OCI-LY7 (cell line): ENCODE results near the gene OVCH2. TPM values are rescaled to one million over a fixed set of nuclear protein-coding genes. Genes with fewer than 3 reads are reported as not detected.
A peak's percentile ranks its signal among the peaks of the same experiment; 100 is the strongest.

ENCODE experiments used
- BruUV-seq: library from RNA; stranded (reverse); fragments of 400-500 nt; replicated peaks from 2 replicates; lab custom pipeline; 2021; lab: Mats Ljungman, UMichigan
- CTCF ChIA-PET: fragments of 300-600 bp; sonication (Branson Sonifier 250); formaldehyde crosslinking; loops from one replicate; lab custom pipeline; 2022; ENCODE audit warnings: antibody characterized with exemption; ENCODE audit not compliant: unreplicated experiment; lab: Charles Lee
- POLR2A ChIA-PET: fragments of 300-600 bp; sonication (Branson Sonifier 250); formaldehyde crosslinking; loops from one replicate; lab custom pipeline; 2022; ENCODE audit warnings: antibody characterized with exemption; lab: Charles Lee
- DNase-seq: peaks from one replicate; pipeline ENCODE4 v3.0.0-alpha.2; 2015; ENCODE audit warnings: low spot score
- H2AFZ ChIP-seq: fragments of 200-600 bp; sonication (generic), shearing (Covaris generic); 2 replicates; pipeline ENCODE4 v1.6.1; 2014; ENCODE audit warnings: mild to moderate bottlenecking, antibody characterized with exemption, low read length, moderate library complexity
- H3K27ac ChIP-seq: fragments of 200-600 bp; sonication (generic); 2 replicates; pipeline ENCODE4 v1.5.1; 2014; ENCODE audit warnings: mixed run types, low read depth, mild to moderate bottlenecking, moderate library complexity, low read length, inconsistent platforms; ENCODE audit not compliant: poor library complexity, severe bottlenecking
- H3K36me3 ChIP-seq: fragments of 200-600 bp; sonication (generic); 2 replicates; pipeline ENCODE4 v1.6.1; 2014; ENCODE audit warnings: mild to moderate bottlenecking, antibody characterized with exemption, low read length, moderate library complexity, mixed read lengths; ENCODE audit not compliant: insufficient read depth
- H3K4me1 ChIP-seq: fragments of 200-600 bp; sonication (generic); 2 replicates; pipeline ENCODE4 v1.5.1; 2014; ENCODE audit warnings: mild to moderate bottlenecking, low read length; ENCODE audit not compliant: insufficient read depth, poor library complexity, severe bottlenecking
- H3K4me2 ChIP-seq: fragments of 200-600 bp; sonication (generic); 2 replicates; pipeline ENCODE4 v1.6.1; 2014; ENCODE audit warnings: mild to moderate bottlenecking, low read length
- H3K4me3 ChIP-seq: fragments of 200-600 bp; sonication (generic); 2 replicates; pipeline ENCODE4 v1.5.1; 2014; ENCODE audit warnings: mild to moderate bottlenecking, low read depth, low read length; ENCODE audit not compliant: poor library complexity, severe bottlenecking
- H3K79me2 ChIP-seq: fragments of 200-600 bp; sonication (generic); 2 replicates; pipeline ENCODE4 v1.6.1; 2016; ENCODE audit warnings: low read depth, mild to moderate bottlenecking, low read length, moderate library complexity, mixed read lengths; ENCODE audit not compliant: insufficient read depth
- H3K9me2 ChIP-seq: fragments of 200-600 bp; sonication (generic); 2 replicates; pipeline ENCODE4 v1.6.1; 2016; ENCODE audit warnings: mild to moderate bottlenecking, low read length, mixed read lengths; ENCODE audit not compliant: insufficient read depth
- H3K9me3 ChIP-seq: fragments of 200-600 bp; sonication (generic); 2 replicates; pipeline ENCODE4 v1.6.1; 2014; ENCODE audit warnings: mild to moderate bottlenecking, mixed run types, low read length, mixed read lengths
- H4K20me1 ChIP-seq: fragments of 200-600 bp; sonication (generic); 2 replicates; pipeline ENCODE4 v1.6.1; 2014; ENCODE audit warnings: mild to moderate bottlenecking, antibody characterized with exemption, low read length, moderate library complexity, mixed read lengths; ENCODE audit not compliant: insufficient read depth
- CTCF ChIP-seq: fragments of 200-600 bp; sonication (generic); conservative IDR thresholded peaks from 2 replicates; pipeline ENCODE4 v1.5.1; 2014; ENCODE audit warnings: mild to moderate bottlenecking, antibody characterized with exemption, low read length, moderate library complexity, mixed read lengths
- EZH2phosphoT487 ChIP-seq: fragments of 200-600 bp; sonication (generic); IDR thresholded peaks from 2 replicates; pipeline ENCODE4 v1.6.1; 2018; ENCODE audit warnings: low read depth, borderline replicate concordance, mild to moderate bottlenecking, mixed run types, antibody characterized with exemption, low read length, moderate library complexity, mixed read lengths
- intact Hi-C: fragments of 100-400 bp; cut with micrococcal nuclease; formaldehyde crosslinking; loops from one replicate; pipeline ENCODE4 v1.10.0; 2022; ENCODE audit not compliant: unreplicated experiment
- total RNA-seq, 2 experiments: library from RNA; depleted of rRNA in 1 of 2; stranded (reverse); fragments of >200 nt in 1 of 2; shearing (Covaris generic) in 1 of 2; gene quantifications; 2 replicates each; pipeline ENCODE4 v1.2.3, GENCODE V29; 2014 to 2022

The OVCH2 gene
- total RNA-seq, 2 experiments from 2014 or later: not detected

- no peaks in the 10 kb centered on the region for H3K9me2 ChIP-seq
- no peak overlapping the region for H3K4me3 ChIP-seq
- DNase-seq: no peak
- H3K4me2 ChIP-seq: no peak overlapping the region
- H3K4me1 ChIP-seq: no peaks in the 10 kb centered on the region
- intact Hi-C loops: no loop called here
- POLR2A ChIA-PET: interaction anchor here (1.1 kb wide), 1 partner anchor 10 kb away, joined by 3 read pairs; no protein-coding TSS in a partner anchor
- CTCF ChIA-PET: no interaction called here
- no peaks in the 10 kb centered on the region for H3K9me3 ChIP-seq
- H3K36me3 ChIP-seq: peaks cover 56% of the 10 kb centered on the region
- H4K20me1 ChIP-seq: no peaks in the 10 kb centered on the region
- H3K79me2 ChIP-seq: no peaks in the 10 kb centered on the region
- H3K27ac ChIP-seq: no peak overlapping the region
- TF ChIP-seq CTCF (peak; percentile 36; the same call in 1 of the 2 replicates), EZH2phosphoT487 (no peak)
- no TSS peak for BruUV-seq
- no peak overlapping the region for H2AFZ ChIP-seq
These were observed 48.8 kb downstream of the OVCH2 start for GRCh38 chr11:7657306-7658025.

- POLR2A ChIA-PET: interaction anchor here (1.1 kb wide), 1 partner anchor 9 kb away, joined by 3 read pairs; no protein-coding TSS in a partner anchor
- intact Hi-C loops: no loop called here
These were observed 49.6 kb downstream of the OVCH2 start for GRCh38 chr11:7656704-7657103.

More at GRCh38 chr11:7656704-7657103, 49.6 kb downstream of the OVCH2 start:
- no peak overlapping the region for H3K4me3 ChIP-seq
- H3K9me3 ChIP-seq: no peaks in the 10 kb centered on the region
- no peak overlapping the region for H3K4me2 ChIP-seq
- H3K27ac ChIP-seq: no peak overlapping the region
- H3K36me3 ChIP-seq: peaks cover 64% of the 10 kb centered on the region
- no peak overlapping the region for H2AFZ ChIP-seq
- no TSS peak for BruUV-seq
- DNase-seq: no peak
- CTCF ChIA-PET: no interaction called here
- no peaks in the 10 kb centered on the region for H3K4me1 ChIP-seq
- no peaks in the 10 kb centered on the region for H3K9me2 ChIP-seq
- no peaks in the 10 kb centered on the region for H4K20me1 ChIP-seq
- no peaks in the 10 kb centered on the region for H3K79me2 ChIP-seq
- TF ChIP-seq CTCF (no peak), EZH2phosphoT487 (no peak)
